Small intestine (tissue), 7 donors: Measurements from ENCODE around the gene RGS6. TPM values are rescaled to one million over a fixed set of nuclear protein-coding genes. Genes with fewer than 3 reads are reported as not detected.

Source experiments
- DNase-seq, 2 donors: peaks; one replicate each; pipeline versions ENCODE4 v3.0.0 to v3.0.0-alpha.2; 2013
- FAIRE-seq: peaks from 2 replicates; lab custom pipeline; 2012; peaks lifted over from hg19 to GRCh38; lab: Jason Lieb, UNC
- H3K27ac ChIP-seq, 3 donors: one replicate each; pipeline ENCODE4 v1.5.1; 2013; ENCODE audit warnings: low read length in 2 of 3, mild to moderate bottlenecking in 2 of 3, control low read depth in 1 of 3, inconsistent platforms in 1 of 3, low read depth in 1 of 3, moderate library complexity in 1 of 3
- H3K27me3 ChIP-seq, 3 donors: one replicate each; pipeline ENCODE4 v1.6.1; 2013; ENCODE audit warnings: low read length in 3 of 3, inconsistent platforms in 1 of 3; ENCODE audit not compliant: control insufficient read depth in 3 of 3, insufficient read depth in 3 of 3
- H3K36me3 ChIP-seq, 3 donors: one replicate each; pipeline ENCODE4 v1.6.1; 2013; ENCODE audit warnings: low read length in 3 of 3, inconsistent platforms in 1 of 3, low read depth in 1 of 3, mild to moderate bottlenecking in 1 of 3, moderate library complexity in 1 of 3; ENCODE audit not compliant: control insufficient read depth in 3 of 3, insufficient read depth in 2 of 3
- H3K4me1 ChIP-seq, 3 donors: one replicate each; pipeline ENCODE4 v1.6.1; 2013; ENCODE audit warnings: low read length in 2 of 3, inconsistent platforms in 1 of 3, low read depth in 1 of 3, mild to moderate bottlenecking in 1 of 3, moderate library complexity in 1 of 3; ENCODE audit not compliant: control insufficient read depth in 3 of 3, insufficient read depth in 2 of 3
- H3K4me3 ChIP-seq, 3 donors: one replicate each; pipeline ENCODE4 v1.5.1; 2013; ENCODE audit warnings: low read length in 3 of 3, control low read depth in 1 of 3, inconsistent platforms in 1 of 3, low read depth in 1 of 3, mild to moderate bottlenecking in 1 of 3, moderate library complexity in 1 of 3
- H3K9me3 ChIP-seq, 2 donors: one replicate each; pipeline ENCODE4 v1.6.1; 2013; ENCODE audit warnings: low read depth in 1 of 2, low read length in 1 of 2; ENCODE audit not compliant: control insufficient read depth in 2 of 2, insufficient read depth in 1 of 2
- WGBS, 3 donors: extraction: QIAGEN DNeasy Blood & Tissue Kit; methylation state at CpG; one replicate each; pipeline ENCODE4 v1.1.7; 2013; 5-methylcytosine and 5-hydroxymethylcytosine counted together
- polyA plus RNA-seq, 4 donors: library from polyadenylated mRNA; stranded (reverse) in 3 of 4; unstranded in 1 of 4; fragments of 200-250 nt in 3 of 4; fragments of 120-200 nt in 1 of 4; gene quantifications; one replicate each; pipeline versions ENCODE4 v1.2.1 to v1.2.3, GENCODE V29; 2013
- donor health status: healthy with polysubstance abuse.
- donor health status: control.
- donor health status: control.
- donor health status: Bipolar disorder and iron deficiency.
- donor health status: healthy.

RGS6 gene
- polyA plus RNA-seq, 4 donors = 0.54 to 2.1 (median 0.58) TPM; not detected in 1

DNA sequence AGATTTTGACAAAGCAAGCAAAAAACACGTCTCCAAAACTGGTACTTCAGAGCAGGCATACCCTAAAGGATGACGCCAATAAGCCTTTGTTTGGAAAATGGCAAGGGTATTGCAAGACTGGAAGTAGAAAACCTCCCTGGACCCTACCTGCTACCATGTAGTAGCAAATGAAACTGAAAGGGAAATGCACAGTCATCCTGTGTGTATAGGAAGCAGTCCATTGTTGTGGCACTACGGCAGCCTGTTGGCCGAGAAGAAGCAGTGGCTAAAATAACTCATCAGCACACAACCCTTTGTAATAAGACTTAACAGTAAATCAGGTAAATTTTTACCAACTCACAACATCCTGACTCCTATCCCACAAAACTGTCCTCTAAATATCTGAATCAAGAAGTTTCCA lies 386.4 kb downstream of the RGS6 start:
- no peaks in the 10 kb centered on the region for H3K27me3 ChIP-seq
- no peaks in the 10 kb centered on the region for H3K36me3 ChIP-seq
- no peak overlapping the region for H3K4me3 ChIP-seq
- no peaks in the 10 kb centered on the region for H3K4me1 ChIP-seq
- no peaks in the 10 kb centered on the region for H3K9me3 ChIP-seq
- DNase-seq (no peak), FAIRE-seq (no peak)
- H3K27ac ChIP-seq = no peak overlapping the region
- 75 to 80% (median 75%) methylated on average over 4 of the region's 4 CpGs for WGBS, 3 donors

DNA sequence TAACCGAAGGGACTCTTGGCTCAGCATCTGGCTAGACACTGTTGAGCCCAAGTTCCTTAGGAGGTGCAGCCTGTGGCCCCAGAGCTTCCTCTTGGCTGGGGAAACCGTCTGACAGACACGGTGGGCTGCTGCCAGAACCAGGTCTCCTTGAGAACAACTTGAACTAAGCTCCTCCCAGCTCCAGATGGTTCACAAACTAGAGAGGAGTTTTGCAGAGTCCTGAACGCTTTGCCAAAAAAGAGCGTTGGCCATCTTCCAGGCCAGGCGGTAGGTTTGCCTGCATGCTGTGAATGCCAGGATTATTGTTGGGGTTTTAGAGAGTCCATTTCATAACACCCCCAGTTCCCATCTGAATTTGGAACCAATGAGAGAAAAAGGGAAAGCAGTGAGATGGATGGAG lies 399.8 kb downstream of the RGS6 start:
- Histone ChIP-seq H3K9me3 (no peaks in the 10 kb centered on the region), H3K4me1 (no peaks in the 10 kb centered on the region), H3K36me3 (no peaks in the 10 kb centered on the region), H3K4me3 (no peak overlapping the region), H3K27ac (no peak overlapping the region), H3K27me3 (peaks cover 0 to 2% (median 0%) of the 10 kb centered on the region in 3 donors)
- FAIRE-seq (no peak), DNase-seq (no peak)
- 16 to 38% (median 31%) methylated on average over 6 of the region's 6 CpGs for WGBS, 3 donors

DNA sequence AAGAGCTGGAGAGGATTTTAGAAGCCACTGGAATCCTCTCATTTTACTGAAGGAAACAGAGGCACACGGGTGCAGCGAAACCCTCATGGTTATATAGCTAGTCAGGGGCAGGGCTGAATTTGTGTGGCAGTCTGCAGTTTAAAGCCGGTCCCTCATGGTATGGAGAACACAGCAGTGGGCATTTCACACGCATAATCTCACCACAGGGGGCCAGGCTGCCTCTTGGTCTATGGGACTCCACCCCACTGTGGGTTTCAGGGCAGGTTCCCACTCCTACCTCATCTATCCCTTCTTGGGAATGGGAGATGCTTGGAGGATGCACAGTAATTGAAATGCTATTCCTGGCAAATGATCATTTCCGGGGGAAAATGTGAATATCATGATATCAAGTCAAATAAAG lies 400.6 kb downstream of the RGS6 start:
- DNase-seq (no peak), FAIRE-seq (no peak)
- WGBS, 3 donors = 62 to 76% (median 76%) methylated on average over 5 of the region's 5 CpGs

DNA sequence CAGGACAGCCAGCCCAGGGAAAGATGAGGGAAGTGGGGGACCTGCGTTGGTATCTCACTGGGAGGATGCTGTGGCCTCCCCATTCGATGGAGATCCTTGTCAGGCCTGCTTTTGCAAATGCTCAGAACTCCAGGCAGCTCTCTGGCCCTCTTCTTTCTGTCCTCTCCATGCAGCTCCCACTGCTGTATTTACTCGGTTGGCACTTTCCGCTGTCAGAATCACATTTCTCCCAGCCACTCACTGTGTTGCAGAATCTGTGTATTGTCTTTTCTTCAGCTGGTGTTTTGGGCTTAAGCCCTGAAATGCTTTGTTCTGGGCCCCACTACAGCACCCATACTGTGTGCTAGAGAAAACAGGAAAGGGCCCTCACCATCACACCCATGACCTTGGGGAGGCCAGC lies 401.1 kb downstream of the RGS6 start:
- WGBS, 3 donors = 55 to 70% (median 62%) methylated on average over 4 of the region's 4 CpGs

More for the DNA sequence above, 400.6 kb downstream of the RGS6 start:
- no peaks in the 10 kb centered on the region for H3K36me3 ChIP-seq
- H3K9me3 ChIP-seq = no peaks in the 10 kb centered on the region
- H3K4me3 ChIP-seq = no peak overlapping the region
- no peaks in the 10 kb centered on the region for H3K4me1 ChIP-seq
- no peak overlapping the region for H3K27ac ChIP-seq
- H3K27me3 ChIP-seq = peaks cover 0 to 2% (median 0%) of the 10 kb centered on the region in 3 donors

DNA sequence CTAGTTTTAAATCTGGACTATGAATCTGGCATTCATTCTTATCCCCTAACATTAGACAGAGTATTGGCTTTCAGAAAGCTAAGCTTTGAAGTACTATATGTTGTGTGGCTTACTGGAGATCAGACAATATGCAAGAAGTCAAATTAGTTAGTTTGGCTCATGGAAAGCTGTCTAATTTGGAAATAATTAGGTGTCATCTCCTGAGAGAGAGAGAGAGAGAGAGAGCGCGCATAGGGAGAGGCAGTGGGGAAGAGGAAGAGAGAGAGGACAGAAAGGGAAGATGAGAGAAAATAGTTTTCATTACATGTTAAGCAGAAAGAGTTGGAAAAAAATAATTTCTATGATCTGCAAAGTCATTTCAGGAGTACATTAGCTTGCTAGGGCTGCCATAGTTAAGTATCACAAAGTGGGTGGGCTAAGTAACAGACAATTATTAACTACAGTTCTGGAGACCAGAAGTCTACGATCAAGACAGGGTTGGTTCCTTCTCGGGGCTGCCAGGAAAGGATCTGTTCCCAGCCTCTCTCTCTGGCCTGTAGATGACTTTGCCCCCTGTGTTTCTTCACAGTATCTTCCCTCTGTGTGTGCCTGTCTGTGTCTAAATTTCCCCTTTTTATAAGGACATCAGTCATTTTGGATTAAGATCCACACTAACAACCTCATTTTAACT lies 404.2 kb downstream of the RGS6 start:
- no peaks in the 10 kb centered on the region for H3K27me3 ChIP-seq
- no peak overlapping the region for H3K4me3 ChIP-seq
- no peak overlapping the region for H3K27ac ChIP-seq
- H3K36me3 ChIP-seq = no peaks in the 10 kb centered on the region
- H3K9me3 ChIP-seq = no peaks in the 10 kb centered on the region
- FAIRE-seq = no peak
- 67 to 72% (median 72%) methylated on average over 4 of the region's 4 CpGs for WGBS, 3 donors
- DNase-seq = no peak
- no peaks in the 10 kb centered on the region for H3K4me1 ChIP-seq

More for the DNA sequence above, 401.1 kb downstream of the RGS6 start:
- Histone ChIP-seq H3K4me3 (no peak overlapping the region), H3K9me3 (no peaks in the 10 kb centered on the region), H3K36me3 (no peaks in the 10 kb centered on the region), H3K4me1 (no peaks in the 10 kb centered on the region), H3K27ac (no peak overlapping the region), H3K27me3 (peaks cover 0 to 2% (median 0%) of the 10 kb centered on the region in 3 donors)
- FAIRE-seq = no peak
- no peak for DNase-seq

DNA sequence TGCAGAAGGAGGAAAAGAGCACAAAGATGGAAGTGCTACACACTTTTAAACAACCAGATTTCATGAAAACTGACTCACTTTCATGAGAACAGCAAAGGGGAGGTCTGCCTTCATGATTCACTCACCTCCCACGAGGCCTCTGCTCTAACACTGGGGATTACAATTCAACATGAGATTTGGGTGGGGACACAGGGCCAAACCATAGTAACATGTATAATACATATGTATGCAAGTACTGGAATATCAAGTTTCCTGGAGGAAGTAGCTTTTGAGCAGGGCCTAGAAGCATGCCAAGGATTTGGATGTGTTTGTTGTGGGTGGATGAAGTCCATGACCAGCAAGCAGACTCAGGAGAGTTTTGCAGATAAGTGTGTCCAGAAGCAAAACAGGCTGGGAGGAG lies 409.0 kb downstream of the RGS6 start:
- H3K4me3 ChIP-seq = no peak overlapping the region
- no peak overlapping the region for H3K27ac ChIP-seq
- 40 to 63% (median 44%) methylated on average over 1 of the region's 1 CpG for WGBS, 3 donors
- H3K27me3 ChIP-seq = no peaks in the 10 kb centered on the region
- DNase-seq (no peak), FAIRE-seq (no peak)
- no peaks in the 10 kb centered on the region for H3K4me1 ChIP-seq
- H3K36me3 ChIP-seq = no peaks in the 10 kb centered on the region
- no peaks in the 10 kb centered on the region for H3K9me3 ChIP-seq

DNA sequence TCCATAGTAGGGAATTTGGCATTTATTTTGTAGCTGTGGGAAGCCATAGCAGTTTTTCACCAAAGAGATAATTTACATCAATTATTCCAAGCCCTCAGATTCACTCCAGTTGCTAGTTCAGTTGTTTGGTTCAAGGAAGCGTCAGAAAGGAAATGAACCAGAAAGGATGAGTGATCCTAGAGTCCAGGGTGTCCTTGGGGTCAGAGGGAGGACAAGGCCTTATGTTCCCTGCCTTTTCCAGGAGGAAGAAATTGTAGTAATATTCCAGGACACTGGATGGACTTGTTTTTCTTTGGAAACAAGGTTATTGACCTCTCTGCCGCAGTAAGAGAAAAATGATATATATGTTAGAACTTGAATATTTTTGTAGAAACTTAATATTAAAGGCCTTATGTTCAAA lies 409.5 kb downstream of the RGS6 start:
- Histone ChIP-seq H3K27ac (no peak overlapping the region), H3K4me3 (no peak overlapping the region), H3K9me3 (no peaks in the 10 kb centered on the region), H3K27me3 (no peaks in the 10 kb centered on the region), H3K36me3 (no peaks in the 10 kb centered on the region), H3K4me1 (no peaks in the 10 kb centered on the region)
- WGBS, 3 donors = 78 to 88% (median 84%) methylated on average over 2 of the region's 2 CpGs
- no peak for FAIRE-seq
- DNase-seq = no peak

DNA sequence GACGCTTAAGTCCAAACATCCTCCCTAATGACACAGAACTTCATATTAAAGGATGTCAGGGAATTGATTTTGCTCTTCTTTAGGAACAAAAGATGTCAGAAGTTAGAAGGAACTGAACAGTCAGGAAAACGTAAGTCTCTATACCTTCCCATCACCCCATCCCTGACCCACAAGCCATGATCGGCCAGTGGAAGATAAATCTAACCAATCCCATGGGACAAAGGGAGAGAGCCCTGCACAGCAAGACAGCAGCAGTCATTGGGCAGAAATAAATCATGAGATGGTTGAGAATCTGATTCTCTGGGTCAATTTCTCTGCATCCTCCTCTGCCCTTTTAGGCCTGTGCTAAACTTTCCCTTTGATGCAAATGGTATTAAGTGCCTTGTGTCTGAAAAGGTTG lies 414.9 kb downstream of the RGS6 start:
- WGBS, 3 donors = 57 to 72% (median 70%) methylated on average over 3 of the region's 3 CpGs
- FAIRE-seq = no peak
- H3K4me1 ChIP-seq = no peaks in the 10 kb centered on the region
- no peaks in the 10 kb centered on the region for H3K36me3 ChIP-seq
- H3K27ac ChIP-seq = no peak overlapping the region
- H3K4me3 ChIP-seq = no peak overlapping the region
- DNase-seq = no peak
- H3K9me3 ChIP-seq = no peaks in the 10 kb centered on the region
- H3K27me3 ChIP-seq = peaks cover 0 to 2% (median 0%) of the 10 kb centered on the region in 3 donors

DNA sequence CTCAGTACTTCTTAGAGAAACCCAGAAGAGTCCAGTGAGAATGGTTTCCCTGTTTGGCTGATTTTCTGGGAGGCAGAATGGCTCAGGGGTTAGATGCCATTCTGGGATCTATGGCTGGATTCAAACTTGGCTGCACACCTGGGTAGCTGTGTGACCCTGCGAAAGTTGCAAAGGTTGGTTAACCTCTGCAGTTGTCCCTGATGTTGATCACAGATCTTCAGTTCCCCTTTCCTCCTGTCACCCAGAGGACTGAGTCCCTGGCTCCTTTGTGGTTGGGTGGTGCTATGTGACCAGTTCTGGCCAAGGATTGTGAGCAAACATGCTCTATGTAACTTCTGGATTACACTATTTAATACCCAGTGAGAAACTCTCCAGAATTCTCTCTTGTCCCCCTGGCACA lies 418.0 kb downstream of the RGS6 start:
- no peaks in the 10 kb centered on the region for H3K36me3 ChIP-seq
- H3K4me1 ChIP-seq = no peaks in the 10 kb centered on the region
- H3K27me3 ChIP-seq = peaks cover 0 to 2% (median 0%) of the 10 kb centered on the region in 3 donors
- H3K9me3 ChIP-seq = no peaks in the 10 kb centered on the region
- 94 to 100% (median 95%) methylated on average over 1 of the region's 1 CpG for WGBS, 3 donors
- no peak overlapping the region for H3K4me3 ChIP-seq
- FAIRE-seq = no peak
- no peak for DNase-seq
- no peak overlapping the region for H3K27ac ChIP-seq
